T-helper 2 cell treated with Interferon-gamma antibody and Interleukin-4, amounts not matched to agents 100 ng/mL and 5 ng/mL, for 36 hours (primary cell): ENCODE results near the gene CEBPG. TPM values are rescaled to one million over a fixed set of nuclear protein-coding genes. Genes with fewer than 3 reads are reported as not detected.

Experiments
- intact Hi-C: fragments of 100-400 bp; cut with micrococcal nuclease; formaldehyde crosslinking; loops from one replicate; pipeline ENCODE4 v1.15.1; 2023
- total RNA-seq: library from RNA; stranded (reverse); gene quantifications from 2 replicates; pipeline ENCODE4 v1.2.3, GENCODE V29; 2022

The CEBPG gene
- total RNA-seq, 1 donor from 2014 or later, result 22.0 TPM

GRCh38 chr19:33394723-33395560 is 21.4 kb downstream of the CEBPG start:
- intact Hi-C loops, result no loop called here

DNA sequence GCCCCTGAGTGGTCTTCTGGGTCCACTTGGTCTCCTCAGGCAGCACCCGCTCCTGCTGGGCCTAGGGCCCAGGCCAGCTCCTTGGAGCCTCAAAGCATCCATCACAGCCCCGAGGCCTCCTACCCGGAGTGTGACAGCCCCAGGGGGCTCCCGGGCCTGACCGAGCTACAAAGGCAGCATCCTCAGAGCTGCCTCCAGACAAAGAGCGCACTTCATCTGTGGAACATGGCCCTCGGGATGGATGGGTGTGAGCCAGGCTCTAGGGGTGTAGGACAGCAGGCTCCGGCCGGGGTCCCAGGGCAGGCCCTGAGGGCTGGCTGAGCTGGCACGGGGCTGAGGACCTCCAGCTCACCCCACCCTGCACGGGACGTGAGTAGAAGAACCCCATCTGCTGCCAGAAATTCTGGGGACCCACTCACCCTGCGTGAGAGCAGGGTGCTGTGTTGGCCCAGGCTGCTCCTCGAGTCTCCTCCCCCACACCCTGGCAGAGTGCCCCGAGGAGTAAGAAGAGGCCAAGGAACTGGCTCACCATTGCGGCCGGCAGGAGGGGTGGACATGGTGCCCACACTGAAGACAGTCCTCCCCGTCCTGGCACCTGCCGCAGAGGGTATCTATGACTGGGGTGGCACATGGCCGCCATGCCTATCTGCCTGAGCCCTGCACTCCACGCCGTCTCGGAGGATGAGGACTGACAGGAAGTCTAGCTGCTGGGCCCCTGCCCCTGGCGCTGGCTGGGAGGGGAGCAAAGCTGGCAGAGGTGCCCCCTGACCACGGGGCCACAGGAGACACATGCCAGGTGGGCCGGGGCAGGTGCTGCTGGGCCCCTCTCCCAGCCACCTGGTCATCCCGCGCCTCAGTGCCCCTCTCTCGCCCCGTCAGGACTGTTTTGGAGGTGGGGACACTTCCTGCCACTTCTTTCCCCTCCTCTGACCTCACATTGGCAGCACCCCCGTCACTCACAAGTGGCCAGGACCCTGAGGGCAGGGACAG is 22.3 kb downstream of the CEBPG start:
- intact Hi-C loops, result no loop called here

DNA sequence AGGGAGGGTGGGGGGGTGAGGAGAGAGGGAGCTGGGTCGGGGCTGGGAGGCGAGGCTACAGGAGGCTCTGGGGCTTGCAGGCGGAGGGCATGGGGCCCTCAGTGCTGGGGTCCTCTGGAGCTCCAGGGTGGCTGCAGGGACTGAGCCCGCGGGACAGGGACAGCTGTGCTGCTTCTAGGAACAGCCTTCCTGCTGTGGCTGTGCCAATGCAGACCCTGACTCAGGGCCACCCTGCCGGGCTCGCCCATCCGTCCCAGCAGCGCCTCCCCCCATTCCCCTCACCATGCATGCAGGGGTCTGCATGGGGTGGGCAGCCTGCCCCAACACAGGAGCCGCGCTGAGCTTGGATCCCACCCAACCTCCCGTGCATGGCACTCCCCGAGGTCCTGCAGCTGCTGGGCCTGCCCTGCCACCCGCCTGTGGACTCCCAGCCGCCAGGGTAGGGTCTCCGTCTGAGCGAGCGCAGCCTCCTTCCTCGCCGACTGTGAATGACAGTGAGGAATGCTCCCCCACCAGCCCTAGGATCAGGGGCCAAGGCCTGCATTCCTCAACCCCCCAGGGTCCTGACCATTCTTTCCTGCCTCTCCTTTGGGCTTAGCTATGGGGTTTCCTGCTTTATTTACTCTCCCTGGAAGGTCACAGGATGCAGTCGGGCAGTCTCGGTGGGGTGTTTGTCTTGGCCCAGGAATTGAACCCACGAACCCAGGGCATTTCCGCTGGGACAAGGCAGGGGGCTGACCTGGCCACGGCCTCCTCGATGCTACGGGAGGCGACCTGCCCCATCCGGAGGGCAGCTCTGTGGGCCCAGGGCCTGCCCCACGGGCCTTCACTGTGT is 23.4 kb downstream of the CEBPG start:
- intact Hi-C loops, result no loop called here

DNA sequence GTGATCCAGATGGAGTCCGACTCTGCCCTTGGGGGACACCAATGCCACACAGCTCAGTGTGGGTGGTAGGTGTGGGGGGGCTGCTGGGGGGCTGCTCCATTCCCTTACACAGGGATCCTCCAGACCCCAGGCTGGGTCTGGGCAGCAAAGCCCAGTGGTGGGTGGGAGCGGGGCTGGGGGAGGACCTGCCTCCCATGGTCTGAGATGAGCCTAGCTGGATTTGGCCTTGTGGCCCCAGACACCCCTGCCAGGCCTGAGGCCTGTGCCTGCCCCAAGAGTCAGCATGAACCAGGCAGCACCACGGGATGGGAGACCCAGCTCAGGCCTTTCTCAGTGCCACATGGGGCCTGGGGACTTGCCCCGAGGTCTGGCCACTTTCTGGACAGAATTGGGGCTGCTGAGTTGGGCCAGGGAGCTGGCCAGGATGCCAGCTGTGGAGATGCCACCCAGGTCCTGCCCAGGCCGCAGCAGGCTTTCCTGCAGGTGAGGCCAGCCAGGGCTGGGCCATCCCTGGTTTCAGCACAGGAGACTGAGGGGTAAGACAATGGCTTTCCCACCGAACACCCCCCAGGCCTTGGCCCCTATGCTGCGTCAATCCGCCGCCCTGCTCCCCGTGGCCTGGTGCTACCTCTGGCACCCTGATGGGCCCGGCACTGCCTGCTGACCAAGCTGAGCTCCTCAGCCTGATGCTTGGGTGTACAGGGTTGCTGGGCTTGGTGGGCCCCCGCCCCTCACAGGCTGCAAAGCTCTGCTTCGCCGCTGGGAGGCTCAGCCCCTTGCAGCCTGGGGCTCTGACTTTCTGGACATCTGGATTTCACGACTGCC is 24.2 kb downstream of the CEBPG start:
- intact Hi-C loops, result no loop called here

- intact Hi-C loops, result no loop called here
Observed at GRCh38 chr19:33398361-33399060, 25.0 kb downstream of the CEBPG start.

DNA sequence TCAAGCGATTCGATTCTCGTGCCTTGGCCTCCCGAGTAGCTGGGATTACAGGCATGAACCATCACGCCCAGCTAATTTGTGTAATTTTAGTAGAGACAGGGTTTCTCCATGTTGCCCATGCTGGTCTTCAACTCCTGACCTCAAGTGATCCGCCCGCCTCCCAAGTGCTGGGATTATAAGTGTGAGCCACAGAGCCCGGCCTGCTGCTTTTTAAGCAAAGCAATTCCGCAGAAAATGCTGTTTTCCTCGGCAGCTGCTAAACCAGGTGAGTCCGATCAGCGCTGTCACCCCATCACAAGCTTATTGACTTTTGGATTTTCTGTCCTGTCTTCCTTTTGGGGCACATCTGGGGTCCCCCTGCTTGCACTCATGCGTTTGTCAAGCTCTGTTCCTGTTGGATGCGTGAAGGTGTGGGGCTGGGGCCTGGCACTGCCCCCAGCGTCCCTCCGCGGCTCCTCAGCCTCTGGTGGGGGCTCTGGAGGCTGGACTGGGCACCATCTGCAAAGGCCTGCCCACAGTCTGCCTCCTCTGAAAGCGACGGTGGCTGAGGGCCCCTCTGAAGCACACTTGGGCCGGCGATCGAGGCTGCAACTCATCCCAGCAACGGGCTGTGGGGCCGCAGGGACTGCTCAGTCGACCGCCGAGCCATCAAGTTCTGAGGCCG is 25.7 kb downstream of the CEBPG start:
- intact Hi-C loops, result no loop called here

GRCh38 chr19:33399745-33400681 is 26.5 kb downstream of the CEBPG start:
- intact Hi-C loops, result no loop called here

GRCh38 chr19:33400856-33401682 is 27.6 kb downstream of the CEBPG start:
- intact Hi-C loops, result no loop called here

- intact Hi-C loops, result no loop called here
Observed at GRCh38 chr19:33401683-33402420, 28.3 kb downstream of the CEBPG start.

- intact Hi-C loops, result no loop called here
Observed at GRCh38 chr19:33402421-33403220, 29.1 kb downstream of the CEBPG start.

DNA sequence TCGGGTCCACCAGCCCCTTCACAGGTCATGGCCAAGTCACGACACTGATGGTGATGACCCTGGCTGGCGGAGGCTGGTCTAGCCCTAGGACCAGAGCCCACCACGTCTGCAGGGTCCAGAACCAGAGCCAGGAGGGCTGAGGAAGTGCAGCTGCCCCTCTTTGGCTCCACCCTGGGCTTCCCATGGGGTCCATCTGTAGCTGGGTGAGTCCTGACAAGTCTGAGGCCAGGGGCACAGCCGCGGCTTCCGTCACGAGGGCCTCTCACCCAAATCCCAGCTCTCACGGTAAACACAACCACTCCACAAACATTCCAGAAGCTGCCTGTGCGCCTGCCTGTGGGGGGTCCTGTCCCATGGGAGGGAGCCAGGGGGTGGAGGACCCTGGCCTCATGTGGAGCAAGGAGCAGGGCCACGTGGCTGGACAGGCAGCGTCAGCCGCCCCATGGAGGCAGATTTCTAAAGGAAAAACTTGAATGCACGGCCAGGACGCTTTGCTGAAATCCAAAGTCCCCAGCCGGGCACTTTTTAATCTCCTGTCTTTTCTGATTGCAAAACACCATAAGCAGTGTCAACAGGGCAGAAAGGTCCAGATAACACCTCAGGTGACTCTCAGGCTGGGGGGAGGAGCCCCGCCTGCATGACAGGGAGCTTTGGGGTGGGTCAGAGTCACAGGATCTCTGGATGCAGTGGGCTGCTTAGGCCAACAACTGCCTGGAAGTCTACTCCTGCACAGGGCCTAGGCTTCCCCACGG is 29.9 kb downstream of the CEBPG start:
- intact Hi-C loops, result no loop called here

DNA sequence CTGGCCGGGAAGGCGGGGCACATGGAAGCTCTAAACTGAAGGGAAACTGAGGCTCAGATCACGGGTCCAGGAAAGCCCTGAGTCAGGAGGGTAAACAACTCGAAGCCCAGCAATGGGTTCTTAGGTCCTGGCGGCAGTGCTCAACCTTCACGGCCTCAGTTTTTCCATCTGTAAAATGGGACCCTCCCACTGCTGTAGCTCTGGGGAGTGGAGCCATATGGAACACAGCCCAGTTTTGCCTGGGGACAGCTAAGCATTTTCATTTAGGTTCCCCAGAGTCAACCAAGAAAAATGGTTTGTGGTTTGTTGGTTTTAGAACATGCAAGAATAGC is 30.4 kb downstream of the CEBPG start:
- intact Hi-C loops, result no loop called here

DNA sequence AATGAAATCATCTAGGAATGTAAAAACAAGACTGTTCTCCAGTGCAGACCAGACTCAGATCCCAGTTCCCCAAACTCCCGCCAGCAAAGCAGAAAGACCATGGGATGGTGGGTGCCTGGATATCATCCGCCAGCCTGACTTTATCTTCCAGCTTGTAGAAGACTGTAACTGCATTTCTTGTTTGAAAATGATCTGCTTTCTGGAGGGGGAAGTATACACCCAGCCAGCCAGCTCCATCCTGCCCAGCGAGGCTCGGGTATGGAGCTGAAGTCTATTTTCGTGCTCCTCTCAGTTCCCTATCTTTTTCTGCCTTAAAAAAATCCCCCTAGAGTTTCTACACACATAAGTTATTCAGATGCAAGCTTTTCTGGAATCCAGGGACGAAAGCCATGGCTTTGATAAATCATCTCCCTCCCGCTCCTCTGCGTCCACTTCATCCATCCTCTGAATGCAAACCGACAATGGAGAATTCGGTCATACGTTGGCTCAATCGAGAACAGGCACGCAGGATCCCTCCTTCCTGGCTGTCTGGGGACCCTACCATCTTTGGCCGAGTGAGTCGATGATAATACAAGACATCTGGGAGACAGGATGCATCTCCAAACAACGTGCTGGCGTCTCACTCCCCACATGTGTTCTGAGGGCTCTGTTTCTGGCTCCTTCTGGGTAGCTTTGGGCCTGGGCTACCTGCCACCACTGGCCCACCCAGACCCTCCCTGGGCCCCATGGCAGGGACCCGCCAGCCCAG is 31.2 kb downstream of the CEBPG start:
- intact Hi-C loops, result no loop called here

DNA sequence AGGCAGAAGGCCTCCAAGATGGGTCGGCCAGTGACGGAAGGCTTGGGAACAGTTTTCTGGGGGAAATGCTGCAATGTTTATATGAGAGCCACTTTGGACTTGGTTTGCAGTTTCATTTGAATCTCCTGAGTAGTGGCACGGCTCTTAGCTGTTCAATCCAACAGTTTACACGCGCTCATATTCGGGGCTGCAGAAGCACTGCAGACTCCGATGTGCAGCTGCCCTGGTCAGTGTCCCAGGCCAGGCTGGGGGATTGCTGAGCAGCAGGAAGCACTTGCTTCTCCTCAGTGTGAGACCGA is 31.7 kb downstream of the CEBPG start:
- intact Hi-C loops, result no loop called here
